ENCODE data around the gene BICDL1. TPM values are rescaled to one million over a fixed set of nuclear protein-coding genes. Genes with fewer than 3 reads are reported as not detected.

BICDL1 gene
- total RNA-seq, 4 donors from 2014 or later = 127 to 207 (median 129) TPM

- Histone ChIP-seq H3K27ac (no peak overlapping the region), H3K36me3 (no peaks in the 10 kb centered on the region), H3K4me1 (peaks cover 7% of the 10 kb centered on the region), H3K4me3 (no peak overlapping the region), H3K9me3 (no peaks in the 10 kb centered on the region), H3K27me3 (no peaks in the 10 kb centered on the region)
- TF ChIP-seq POLR2AphosphoS5 (IDR thresholded peaks at IDR 0.05) = no peak
- no peak for TF ChIP-seq POLR2A (IDR thresholded peaks at IDR 0.05)
- TF ChIP-seq EP300 (IDR thresholded peaks at IDR 0.05) = no peak
- DNase-seq (ENCODE audit: low spot score in 2 of 2) = no peak
- WGBS = 91% methylated on average over 3 of the region's 3 CpGs
Observed at GRCh38 chr12:120067084-120067869, 78.2 kb downstream of the BICDL1 start.

DNA sequence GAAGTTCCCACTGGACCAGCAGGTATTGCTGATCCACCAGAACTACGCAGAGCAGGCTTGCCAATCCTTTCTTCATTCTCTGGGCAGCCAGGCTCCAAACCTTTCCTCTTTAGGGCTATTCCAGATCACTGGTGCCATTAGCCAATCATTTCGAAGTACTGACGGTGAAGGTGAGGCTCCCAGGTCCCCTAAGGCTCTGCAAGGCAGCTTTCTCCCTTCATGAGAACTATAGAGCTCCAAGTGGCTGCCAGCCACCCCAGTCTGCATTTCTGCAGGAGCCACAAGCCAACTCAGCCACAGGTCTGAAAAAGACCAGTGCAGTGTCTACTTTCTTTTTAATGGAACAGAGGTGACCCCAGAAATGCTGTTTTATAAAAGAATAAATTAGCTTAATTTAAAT lies 78.9 kb downstream of the BICDL1 start:
- H3K4me1 ChIP-seq = peaks cover 7% of the 10 kb centered on the region
- no peak for DNase-seq (ENCODE audit: low spot score in 2 of 2)
- H3K36me3 ChIP-seq = no peaks in the 10 kb centered on the region
- 52% methylated on average over 3 of the region's 3 CpGs for WGBS
- no peaks in the 10 kb centered on the region for H3K27me3 ChIP-seq
- H3K9me3 ChIP-seq = no peaks in the 10 kb centered on the region
- H3K4me3 ChIP-seq = no peak overlapping the region
- no peak overlapping the region for H3K27ac ChIP-seq
- TF ChIP-seq POLR2A (IDR thresholded peaks at IDR 0.05) (no peak), POLR2AphosphoS5 (IDR thresholded peaks at IDR 0.05) (no peak), EP300 (IDR thresholded peaks at IDR 0.05) (no peak)
- TF ChIP-seq, protein P1, sequence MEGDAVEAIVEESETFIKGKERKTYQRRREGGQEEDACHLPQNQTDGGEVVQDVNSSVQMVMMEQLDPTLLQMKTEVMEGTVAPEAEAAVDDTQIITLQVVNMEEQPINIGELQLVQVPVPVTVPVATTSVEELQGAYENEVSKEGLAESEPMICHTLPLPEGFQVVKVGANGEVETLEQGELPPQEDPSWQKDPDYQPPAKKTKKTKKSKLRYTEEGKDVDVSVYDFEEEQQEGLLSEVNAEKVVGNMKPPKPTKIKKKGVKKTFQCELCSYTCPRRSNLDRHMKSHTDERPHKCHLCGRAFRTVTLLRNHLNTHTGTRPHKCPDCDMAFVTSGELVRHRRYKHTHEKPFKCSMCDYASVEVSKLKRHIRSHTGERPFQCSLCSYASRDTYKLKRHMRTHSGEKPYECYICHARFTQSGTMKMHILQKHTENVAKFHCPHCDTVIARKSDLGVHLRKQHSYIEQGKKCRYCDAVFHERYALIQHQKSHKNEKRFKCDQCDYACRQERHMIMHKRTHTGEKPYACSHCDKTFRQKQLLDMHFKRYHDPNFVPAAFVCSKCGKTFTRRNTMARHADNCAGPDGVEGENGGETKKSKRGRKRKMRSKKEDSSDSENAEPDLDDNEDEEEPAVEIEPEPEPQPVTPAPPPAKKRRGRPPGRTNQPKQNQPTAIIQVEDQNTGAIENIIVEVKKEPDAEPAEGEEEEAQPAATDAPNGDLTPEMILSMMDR (IDR thresholded peaks at IDR 0.05) = no peak

DNA sequence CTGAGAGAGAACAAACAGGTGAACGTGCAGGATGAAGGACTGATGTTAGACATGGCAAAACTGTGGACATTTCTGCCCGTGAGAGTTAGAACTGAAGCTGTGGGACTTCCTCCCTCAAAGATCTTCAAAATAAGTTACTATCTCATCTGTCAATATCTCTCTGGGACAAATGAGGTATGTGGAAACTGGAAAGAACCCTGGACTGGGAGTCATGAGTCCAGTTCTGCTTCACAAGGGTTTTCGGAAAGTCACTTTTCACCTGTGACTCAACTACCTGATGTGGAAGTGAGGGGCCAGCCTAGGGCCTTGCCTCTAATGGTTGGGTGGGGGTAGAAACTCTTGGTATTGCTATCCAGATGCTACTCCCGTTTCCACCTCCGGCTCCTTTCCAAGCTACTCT lies 80.2 kb downstream of the BICDL1 start:
- DNase-seq (ENCODE audit: low spot score in 2 of 2) = no peak
- TF ChIP-seq, protein P1 (IDR thresholded peaks at IDR 0.05) = no peak
- TF ChIP-seq POLR2AphosphoS5 (IDR thresholded peaks at IDR 0.05) (no peak), POLR2A (IDR thresholded peaks at IDR 0.05) (no peak), EP300 (IDR thresholded peaks at IDR 0.05) (no peak)
- H3K27ac ChIP-seq = no peak overlapping the region
- H3K36me3 ChIP-seq = no peaks in the 10 kb centered on the region
- H3K9me3 ChIP-seq = no peaks in the 10 kb centered on the region
- 84% methylated on average over 5 of the region's 5 CpGs for whole genome bisulfite sequencing
- H3K4me3 ChIP-seq = no peak overlapping the region
- peaks cover 3% of the 10 kb centered on the region for H3K4me1 ChIP-seq
- H3K27me3 ChIP-seq = no peaks in the 10 kb centered on the region

- Histone ChIP-seq H3K9me3 (no peaks in the 10 kb centered on the region), H3K36me3 (no peaks in the 10 kb centered on the region), H3K27ac (no peak overlapping the region), H3K4me3 (no peak overlapping the region), H3K27me3 (no peaks in the 10 kb centered on the region), H3K4me1 (peaks cover 3% of the 10 kb centered on the region)
- WGBS = 94% methylated on average over 4 of the region's 6 CpGs
- TF ChIP-seq EP300 (IDR thresholded peaks at IDR 0.05) (no peak), POLR2A (IDR thresholded peaks at IDR 0.05) (no peak), POLR2AphosphoS5 (IDR thresholded peaks at IDR 0.05) (no peak)
- TF ChIP-seq, protein P1 (IDR thresholded peaks at IDR 0.05) = no peak
- peak in 1 of 2 donors; percentile 54 for DNase-seq (ENCODE audit: low spot score in 2 of 2)
Observed at GRCh38 chr12:120071493-120072020, 82.5 kb downstream of the BICDL1 start.

DNA sequence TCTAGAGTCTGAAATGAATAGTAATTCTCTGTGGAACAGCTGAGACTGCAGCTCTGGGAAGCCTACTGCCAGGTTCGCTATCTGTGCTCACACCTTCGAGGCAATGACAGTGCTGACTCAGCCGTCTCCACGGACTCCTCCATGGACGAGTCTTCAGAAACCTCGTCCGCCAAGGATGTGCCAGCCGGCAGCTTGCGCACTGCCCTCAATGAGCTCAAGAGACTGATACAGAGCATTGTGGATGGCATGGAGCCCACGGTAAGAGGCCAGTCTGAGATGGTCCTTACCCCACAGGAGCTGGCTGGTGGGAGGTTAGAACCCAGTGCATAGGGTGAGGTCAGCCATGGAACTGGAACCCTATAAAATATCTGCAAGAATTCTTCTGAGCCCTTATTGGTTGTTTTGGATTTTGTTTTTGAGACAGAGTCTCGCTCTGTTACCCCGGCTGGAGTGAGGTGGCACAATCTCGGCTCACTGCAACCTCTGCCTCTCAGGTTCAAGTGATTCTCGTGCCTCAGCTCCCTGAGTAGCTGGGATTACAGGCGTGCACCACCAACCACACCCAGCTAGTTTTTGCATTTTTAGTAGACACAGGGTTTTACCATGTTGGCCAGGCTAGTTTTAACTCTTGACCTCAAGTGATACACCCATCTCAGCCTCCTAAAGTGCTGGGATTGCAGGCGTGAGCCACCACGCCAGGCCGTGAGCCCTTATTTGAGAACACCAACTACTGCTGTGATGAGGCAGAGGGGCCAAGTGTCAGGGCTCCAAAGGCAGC lies 83.6 kb downstream of the BICDL1 start:
- H3K36me3 ChIP-seq = no peaks in the 10 kb centered on the region
- no peaks in the 10 kb centered on the region for H3K27me3 ChIP-seq
- no peak overlapping the region for H3K4me3 ChIP-seq
- DNase-seq (ENCODE audit: low spot score in 2 of 2) = peak in 1 of 2 donors; percentile 44
- H3K9me3 ChIP-seq = no peaks in the 10 kb centered on the region
- H3K27ac ChIP-seq = no peak overlapping the region
- WGBS = 79% methylated on average over 15 of the region's 18 CpGs
- peaks cover 5% of the 10 kb centered on the region for H3K4me1 ChIP-seq
- TF ChIP-seq, protein P1 (IDR thresholded peaks at IDR 0.05) = no peak

Measured in suprapubic skin (tissue), 4 donors.